ENCODE data around the gene GRPR. TPM values are rescaled to one million over a fixed set of nuclear protein-coding genes. Genes with fewer than 3 reads are reported as not detected.

GRPR gene
- total and polyA plus RNA-seq, 4 donors: 0.08 TPM; not detected in 3

- DNase-seq (ENCODE audit: low spot score): no peak
- no peaks in the 10 kb centered on the region for H3K36me3 ChIP-seq (ENCODE audit: control insufficient read depth in 4 of 4, insufficient read depth in 3 of 4, low read depth in 1 of 4, low read length in 3 of 4)
- no peaks in the 10 kb centered on the region for H3K9me3 ChIP-seq (ENCODE audit: control insufficient read depth in 4 of 4, low read length in 3 of 4)
- no peak within 1 kb of the TSS for H3K4me3 ChIP-seq (ENCODE audit: low read depth in 1 of 3, low read length in 3 of 3)
- H3K27ac ChIP-seq (ENCODE audit: low read depth in 1 of 2, low read length in 2 of 2): no peak within 1 kb of the TSS
- no peaks in the 10 kb centered on the region for H3K4me1 ChIP-seq (ENCODE audit: control insufficient read depth in 4 of 4, insufficient read depth in 4 of 4, low read length in 3 of 4)
- no peak for TF ChIP-seq SP1 (IDR thresholded peaks at IDR 0.05)
- no peak for TF ChIP-seq ZBTB33 (IDR thresholded peaks at IDR 0.05)
- no peak for TF ChIP-seq YY1 (IDR thresholded peaks at IDR 0.05)
- no peak for TF ChIP-seq NR2F2 (IDR thresholded peaks at IDR 0.05)
- TF ChIP-seq MAX (IDR thresholded peaks at IDR 0.05): no peak
- TF ChIP-seq GABPA (IDR thresholded peaks at IDR 0.05 in 1 of 2, conservative IDR thresholded peaks at IDR 0.05 in 1 of 2): no peak
- TF ChIP-seq RXRA (IDR thresholded peaks at IDR 0.05): no peak
- no peak for TF ChIP-seq ATF3 (IDR thresholded peaks at IDR 0.05)
- no peak for TF ChIP-seq EGR1 (IDR thresholded peaks at IDR 0.05; ENCODE audit: low read depth in 2 of 2)
- no peak for TF ChIP-seq REST (IDR thresholded peaks at IDR 0.05)
- no peaks in the 10 kb centered on the region for H3K27me3 ChIP-seq (ENCODE audit: control insufficient read depth in 4 of 4, insufficient read depth in 4 of 4, low read length in 3 of 4)
- whole genome bisulfite sequencing: 55% methylated on average over 5 of the region's 5 CpGs
- H3K9ac ChIP-seq (ENCODE audit: low read depth in 1 of 2, low read length in 2 of 2): no peak within 1 kb of the TSS
Observed at GRCh38 chrX:16167181-16167580, 43.8 kb downstream of the GRPR start, which contains the start of gene MAGEB17. MAGEB17 (plus strand) TSS chrX:16167481; CDS start chrX:16170383, 2,902 bp downstream.

- H3K4me1 ChIP-seq (ENCODE audit: control insufficient read depth in 4 of 4, insufficient read depth in 4 of 4, low read length in 3 of 4): no peaks in the 10 kb centered on the region
- no peaks in the 10 kb centered on the region for H3K36me3 ChIP-seq (ENCODE audit: control insufficient read depth in 4 of 4, insufficient read depth in 3 of 4, low read depth in 1 of 4, low read length in 3 of 4)
- DNase-seq (ENCODE audit: low spot score): no peak
- H3K27me3 ChIP-seq (ENCODE audit: control insufficient read depth in 4 of 4, insufficient read depth in 4 of 4, low read length in 3 of 4): no peaks in the 10 kb centered on the region
- H3K27ac ChIP-seq (ENCODE audit: low read depth in 1 of 2, low read length in 2 of 2): no peak overlapping the region
- 93% methylated on average over 9 of the region's 9 CpGs for WGBS
- H3K9ac ChIP-seq (ENCODE audit: low read depth in 1 of 2, low read length in 2 of 2): no peak overlapping the region
- no peaks in the 10 kb centered on the region for H3K9me3 ChIP-seq (ENCODE audit: control insufficient read depth in 4 of 4, low read length in 3 of 4)
- H3K4me3 ChIP-seq (ENCODE audit: low read depth in 1 of 3, low read length in 3 of 3): no peak overlapping the region
- TF ChIP-seq FOXA1 (IDR thresholded peaks at IDR 0.05): no peak
- no peak for TF ChIP-seq MAX (IDR thresholded peaks at IDR 0.05)
- no peak for TF ChIP-seq ZBTB33 (IDR thresholded peaks at IDR 0.05)
- no peak for TF ChIP-seq GABPA (IDR thresholded peaks at IDR 0.05 in 1 of 2, conservative IDR thresholded peaks at IDR 0.05 in 1 of 2)
- TF ChIP-seq ATF3 (IDR thresholded peaks at IDR 0.05): no peak
- TF ChIP-seq CTCF (IDR thresholded peaks at IDR 0.05; ENCODE audit: low read depth, low read length, missing input control): no peak
- TF ChIP-seq HNF4A (conservative IDR thresholded peaks at IDR 0.05): no peak
- no peak for TF ChIP-seq FOXA2 (IDR thresholded peaks at IDR 0.05)
- TF ChIP-seq EGR1 (IDR thresholded peaks at IDR 0.05; ENCODE audit: low read depth in 2 of 2): no peak
- TF ChIP-seq JUND (IDR thresholded peaks at IDR 0.05): no peak
- no peak for TF ChIP-seq RAD21 (IDR thresholded peaks at IDR 0.05)
- TF ChIP-seq YY1 (IDR thresholded peaks at IDR 0.05): no peak
- TF ChIP-seq REST (IDR thresholded peaks at IDR 0.05): no peak
- TF ChIP-seq NR2F2 (IDR thresholded peaks at IDR 0.05): no peak
- no peak for TF ChIP-seq TAF1 (conservative IDR thresholded peaks at IDR 0.05)
- TF ChIP-seq SP1 (IDR thresholded peaks at IDR 0.05): no peak
Observed at GRCh38 chrX:16171039-16171438, 47.7 kb downstream of the GRPR start.
